Measurements from ENCODE around the gene MGRN1. TPM values are rescaled to one million over a fixed set of nuclear protein-coding genes. Genes with fewer than 3 reads are reported as not detected.

Gene MGRN1
- total RNA-seq, 4 donors from 2014 or later = 32.5 to 86.4 (median 57.6) TPM

Small RNA genes within 50 kb of the gene (microRNA-seq; reads per million reads assigned to microRNA genes)
- gene MIR6769A = not detected

Small RNA genes within 50 kb of the gene (small RNA-seq; reads per million reads assigned to genes)
- not detected for gene MIR6769A
- gene RN7SL850P = not detected

Other genes starting within 250 kb of the MGRN1 start
- gene CORO7, start 208.2 kb upstream of the MGRN1 start, total RNA-seq = 10 to 100 TPM; 17.9 to 53.7 (median 29.7) TPM
- 10 to 100 TPM; 41.0 to 61.0 (median 51.0) TPM for gene DNAJA3, start 199.0 kb upstream of the MGRN1 start, total RNA-seq
- gene NMRAL1, start 150.2 kb upstream of the MGRN1 start, total RNA-seq = 10 to 100 TPM; 40.0 to 88.8 (median 57.6) TPM
- 10 to 100 TPM; 36.0 to 63.2 (median 50.5) TPM for gene HMOX2, start 148.4 kb upstream of the MGRN1 start, total RNA-seq
- gene CDIP1, start 86.1 kb upstream of the MGRN1 start, total RNA-seq = 10 to 100 TPM; 15.5 to 25.4 (median 25.2) TPM
- gene C16orf96, start 68.5 kb upstream of the MGRN1 start, total RNA-seq = under 1 TPM; 0.11 to 0.88 (median 0.62) TPM
- 10 to 100 TPM in 3 of 4 donors, 1 to 10 TPM in 1; 9.3 to 21.4 (median 10.9) TPM for gene UBALD1, start 9.9 kb upstream of the MGRN1 start, total RNA-seq
- 10 to 100 TPM; 27.0 to 61.1 (median 38.9) TPM for gene NUDT16L1, start 68.7 kb downstream of the MGRN1 start, total RNA-seq
- 10 to 100 TPM; 22.9 to 35.3 (median 25.1) TPM for gene ANKS3, start 109.4 kb downstream of the MGRN1 start, total RNA-seq
- 1 to 10 TPM in 3 of 4 donors, under 1 TPM in 1; 0.25 to 4.1 (median 2.8) TPM for gene DNAAF8, start 109.7 kb downstream of the MGRN1 start, total RNA-seq
- gene ZNF500, start 142.3 kb downstream of the MGRN1 start, total RNA-seq = 10 to 100 TPM; 11.8 to 20.6 (median 17.6) TPM
- gene SEPTIN12, start 163.5 kb downstream of the MGRN1 start, total RNA-seq = under 1 TPM in 1 of 4 donors, not detected in 3; 0.54 TPM
- not detected for gene SMIM22, start 170.5 kb downstream of the MGRN1 start, total RNA-seq
- 10 to 100 TPM in 2 of 4 donors, 1 to 10 TPM in 2; 5.9 to 12.1 (median 8.4) TPM for gene ROGDI, start 177.8 kb downstream of the MGRN1 start, total RNA-seq
- gene GLYR1, start 222.5 kb downstream of the MGRN1 start, total RNA-seq = 10 to 100 TPM; 43.1 to 89.2 (median 75.5) TPM
- gene UBN1, start 222.7 kb downstream of the MGRN1 start, total RNA-seq = 10 to 100 TPM; 27.9 to 40.7 (median 30.5) TPM